Measurements from ENCODE around the gene ATP2C1. TPM values are rescaled to one million over a fixed set of nuclear protein-coding genes. Genes with fewer than 3 reads are reported as not detected.
"Not testable (repeated sequence)": the region's sequence is repeated elsewhere in the genome, so short reads cannot be mapped to it uniquely, and the experiment has no call there.

Gene ATP2C1
- total RNA-seq, 1 donor from 2014 or later: 61.7 TPM

- intact Hi-C loops (cut with micrococcal nuclease): no loop called here
- Mint-ChIP-seq H3K9me3 (no peaks in the 10 kb centered on the region), H3K27ac (no peak overlapping the region), H3K27me3 (no peaks in the 10 kb centered on the region), H3K4me3 (no peak overlapping the region), H3K4me1 (peaks cover 2% of the 10 kb centered on the region), H3K36me3 (ENCODE audit: low read depth) (peaks cover 55% of the 10 kb centered on the region)
- no peak for DNase-seq
Measured at GRCh38 chr3:130963878-130964277, 70.0 kb downstream of the ATP2C1 start.

GRCh38 chr3:130967281-130967680, 73.4 kb downstream of the ATP2C1 start:
- no peaks in the 10 kb centered on the region for H3K27me3 Mint-ChIP-seq
- DNase-seq: no peak
- peaks cover 55% of the 10 kb centered on the region for H3K36me3 Mint-ChIP-seq (ENCODE audit: low read depth)
- H3K4me3 Mint-ChIP-seq: no peak overlapping the region
- H3K4me1 Mint-ChIP-seq: peaks cover 10% of the 10 kb centered on the region
- intact Hi-C loops (cut with micrococcal nuclease): no loop called here
- no peaks in the 10 kb centered on the region for H3K9me3 Mint-ChIP-seq
- no peak overlapping the region for H3K27ac Mint-ChIP-seq

GRCh38 chr3:130968221-130968620, 74.3 kb downstream of the ATP2C1 start:
- Mint-ChIP-seq H3K4me3 (no peak overlapping the region), H3K9me3 (no peaks in the 10 kb centered on the region), H3K4me1 (peaks cover 10% of the 10 kb centered on the region), H3K27ac (no peak overlapping the region), H3K36me3 (ENCODE audit: low read depth) (peaks cover 62% of the 10 kb centered on the region), H3K27me3 (no peaks in the 10 kb centered on the region)
- DNase-seq: no peak
- intact Hi-C loops (cut with micrococcal nuclease): no loop called here

GRCh38 chr3:130969621-130970020, 75.7 kb downstream of the ATP2C1 start:
- no peaks in the 10 kb centered on the region for H3K27me3 Mint-ChIP-seq
- H3K4me3 Mint-ChIP-seq: no peak overlapping the region
- no peak for DNase-seq
- H3K36me3 Mint-ChIP-seq (ENCODE audit: low read depth): peaks cover 59% of the 10 kb centered on the region
- H3K4me1 Mint-ChIP-seq: peaks cover 10% of the 10 kb centered on the region
- H3K9me3 Mint-ChIP-seq: no peaks in the 10 kb centered on the region
- intact Hi-C loops (cut with micrococcal nuclease): loop anchor here (5.0 kb wide), 1 partner anchor 72 kb away; no protein-coding TSS in a partner anchor
- H3K27ac Mint-ChIP-seq: no peak overlapping the region

- Mint-ChIP-seq H3K27ac (peak overlapping the region; percentile 61), H3K9me3 (no peaks in the 10 kb centered on the region), H3K4me1 (peaks cover 10% of the 10 kb centered on the region), H3K27me3 (no peaks in the 10 kb centered on the region), H3K36me3 (ENCODE audit: low read depth) (peaks cover 53% of the 10 kb centered on the region), H3K4me3 (no peak overlapping the region)
- intact Hi-C loops (cut with micrococcal nuclease): loop anchor here (1.0 to 5.0 kb wide), 2 partner anchors 74 to 121 kb away; no protein-coding TSS in a partner anchor
- DNase-seq: no peak
Measured at GRCh38 chr3:130971208-130971607, 77.3 kb downstream of the ATP2C1 start.

GRCh38 chr3:130972592-130972991, 78.7 kb downstream of the ATP2C1 start:
- H3K27me3 Mint-ChIP-seq, H3K4me3 Mint-ChIP-seq, DNase-seq, H3K9me3 Mint-ChIP-seq, H3K4me1 Mint-ChIP-seq, H3K27ac Mint-ChIP-seq: not testable (repeated sequence)
- peaks cover 49% of the 10 kb centered on the region for H3K36me3 Mint-ChIP-seq (ENCODE audit: low read depth)
- intact Hi-C loops (cut with micrococcal nuclease): loop anchor here (5.0 kb wide), 1 partner anchor 75 kb away; no protein-coding TSS in a partner anchor

GRCh38 chr3:130973406-130973805, 79.5 kb downstream of the ATP2C1 start:
- Mint-ChIP-seq H3K4me3 (no peak overlapping the region), H3K9me3 (no peaks in the 10 kb centered on the region), H3K27ac (no peak overlapping the region), H3K27me3 (no peaks in the 10 kb centered on the region), H3K36me3 (ENCODE audit: low read depth) (peaks cover 44% of the 10 kb centered on the region), H3K4me1 (peaks cover 9% of the 10 kb centered on the region)
- intact Hi-C loops (cut with micrococcal nuclease): loop anchor here (5.0 kb wide), 1 partner anchor 76 kb away; no protein-coding TSS in a partner anchor
- DNase-seq: no peak

- no peak overlapping the region for H3K4me3 Mint-ChIP-seq
- peaks cover 47% of the 10 kb centered on the region for H3K36me3 Mint-ChIP-seq (ENCODE audit: low read depth)
- intact Hi-C loops (cut with micrococcal nuclease): loop anchor here (5.0 kb wide), 1 partner anchor 77 kb away; no protein-coding TSS in a partner anchor
- H3K9me3 Mint-ChIP-seq: no peaks in the 10 kb centered on the region
- no peaks in the 10 kb centered on the region for H3K27me3 Mint-ChIP-seq
- DNase-seq: no peak
- no peak overlapping the region for H3K27ac Mint-ChIP-seq
- peaks cover 9% of the 10 kb centered on the region for H3K4me1 Mint-ChIP-seq
Measured at GRCh38 chr3:130974201-130974600, 80.3 kb downstream of the ATP2C1 start.

GRCh38 chr3:130975251-130975650, 81.4 kb downstream of the ATP2C1 start:
- Mint-ChIP-seq H3K4me3 (no peak overlapping the region), H3K4me1 (peaks cover 9% of the 10 kb centered on the region), H3K9me3 (no peaks in the 10 kb centered on the region), H3K36me3 (ENCODE audit: low read depth) (peaks cover 49% of the 10 kb centered on the region), H3K27me3 (no peaks in the 10 kb centered on the region), H3K27ac (no peak overlapping the region)
- DNase-seq: no peak
- intact Hi-C loops (cut with micrococcal nuclease): no loop called here

GRCh38 chr3:130976706-130977105, 82.8 kb downstream of the ATP2C1 start:
- Mint-ChIP-seq H3K27ac (no peak overlapping the region), H3K4me3 (no peak overlapping the region), H3K36me3 (ENCODE audit: low read depth) (peaks cover 40% of the 10 kb centered on the region), H3K4me1 (peaks cover 2% of the 10 kb centered on the region), H3K9me3 (no peaks in the 10 kb centered on the region), H3K27me3 (no peaks in the 10 kb centered on the region)
- no peak for DNase-seq
- intact Hi-C loops (cut with micrococcal nuclease): no loop called here

GRCh38 chr3:130979117-130979516, 85.2 kb downstream of the ATP2C1 start:
- Mint-ChIP-seq H3K4me3 (no peak overlapping the region), H3K36me3 (ENCODE audit: low read depth) (peaks cover 36% of the 10 kb centered on the region), H3K27ac (no peak overlapping the region), H3K4me1 (peaks cover 2% of the 10 kb centered on the region), H3K27me3 (no peaks in the 10 kb centered on the region), H3K9me3 (no peaks in the 10 kb centered on the region)
- intact Hi-C loops (cut with micrococcal nuclease): no loop called here
- DNase-seq: no peak

GRCh38 chr3:130981469-130981868, 87.6 kb downstream of the ATP2C1 start:
- no peaks in the 10 kb centered on the region for H3K9me3 Mint-ChIP-seq
- intact Hi-C loops (cut with micrococcal nuclease): no loop called here
- H3K36me3 Mint-ChIP-seq (ENCODE audit: low read depth): peaks cover 33% of the 10 kb centered on the region
- H3K4me3 Mint-ChIP-seq: no peak overlapping the region
- no peak for DNase-seq
- H3K4me1 Mint-ChIP-seq: peaks cover 2% of the 10 kb centered on the region
- H3K27me3 Mint-ChIP-seq: no peaks in the 10 kb centered on the region
- no peak overlapping the region for H3K27ac Mint-ChIP-seq

GRCh38 chr3:130990282-130990681, 96.4 kb downstream of the ATP2C1 start:
- H3K27me3 Mint-ChIP-seq: no peaks in the 10 kb centered on the region
- DNase-seq: no peak
- peaks cover 5% of the 10 kb centered on the region for H3K4me1 Mint-ChIP-seq
- no peak overlapping the region for H3K27ac Mint-ChIP-seq
- no peak overlapping the region for H3K4me3 Mint-ChIP-seq
- H3K36me3 Mint-ChIP-seq (ENCODE audit: low read depth): peaks cover 29% of the 10 kb centered on the region
- H3K9me3 Mint-ChIP-seq: no peaks in the 10 kb centered on the region
- intact Hi-C loops (cut with micrococcal nuclease): no loop called here

GRCh38 chr3:130991126-130991525, 97.2 kb downstream of the ATP2C1 start:
- Mint-ChIP-seq H3K9me3 (no peaks in the 10 kb centered on the region), H3K4me1 (peaks cover 5% of the 10 kb centered on the region), H3K4me3 (no peak overlapping the region), H3K27me3 (no peaks in the 10 kb centered on the region), H3K36me3 (ENCODE audit: low read depth) (peaks cover 26% of the 10 kb centered on the region), H3K27ac (no peak overlapping the region)
- DNase-seq: no peak
- intact Hi-C loops (cut with micrococcal nuclease): no loop called here

GRCh38 chr3:130992344-130992743, 98.5 kb downstream of the ATP2C1 start:
- intact Hi-C loops (cut with micrococcal nuclease): no loop called here
- H3K9me3 Mint-ChIP-seq: no peaks in the 10 kb centered on the region
- peaks cover 29% of the 10 kb centered on the region for H3K36me3 Mint-ChIP-seq (ENCODE audit: low read depth)
- peaks cover 5% of the 10 kb centered on the region for H3K4me1 Mint-ChIP-seq
- no peak overlapping the region for H3K27ac Mint-ChIP-seq
- DNase-seq: no peak
- H3K4me3 Mint-ChIP-seq: no peak overlapping the region
- no peaks in the 10 kb centered on the region for H3K27me3 Mint-ChIP-seq
